Iris pigment epithelial cell (primary cell): ENCODE measurements around the gene ERMAP.

Source experiments
- DNase-seq: peaks from one replicate; pipeline ENCODE4 v3.0.0-alpha.2; 2011; ENCODE audit warnings: low read depth

The ERMAP gene

GRCh38 chr1:42876009-42876408 is 59.1 kb downstream of the ERMAP start:
- DNase-seq, result no peak

- DNase-seq, result no peak
Measured at GRCh38 chr1:42877380-42877779, 60.5 kb downstream of the ERMAP start.

- DNase-seq, result no peak
Measured at GRCh38 chr1:42880384-42880783, 63.5 kb downstream of the ERMAP start.

GRCh38 chr1:42886046-42886739 is 69.3 kb downstream of the ERMAP start:
- DNase-seq, result no peak

GRCh38 chr1:42886800-42887199 is 69.9 kb downstream of the ERMAP start:
- no peak for DNase-seq

- no peak for DNase-seq
Measured at GRCh38 chr1:42887366-42887765, 70.4 kb downstream of the ERMAP start.

- no peak for DNase-seq
Measured at GRCh38 chr1:42888013-42888633, 71.2 kb downstream of the ERMAP start.

- no peak for DNase-seq
Measured at GRCh38 chr1:42889264-42889663, 72.3 kb downstream of the ERMAP start.

GRCh38 chr1:42891465-42892138 is 74.7 kb downstream of the ERMAP start:
- DNase-seq, result no peak
